GM12892 (cell line): ENCODE data around the gene TRDN.
"Not testable (repeated sequence)": the region's sequence is repeated elsewhere in the genome, so short reads cannot be mapped to it uniquely, and the experiment has no call there.

Experiments
- DNase-seq: peaks from one replicate; pipeline ENCODE4 v3.0.0; 2011; ENCODE audit not compliant: insufficient read length
- FAIRE-seq: peaks from 2 replicates; lab custom pipeline; 2011; peaks lifted over from hg19 to GRCh38; lab: Jason Lieb, UNC
- POLR2A ChIP-seq: IDR thresholded peaks from 2 replicates; pipeline ENCODE4 v1.6.1; 2011; ENCODE audit warnings: low read depth, low read length, control low read depth
- POLR2AphosphoS5 ChIP-seq: IDR thresholded peaks from 2 replicates; pipeline ENCODE4 v1.6.1; 2011; ENCODE audit warnings: low read depth, low read length, control low read depth
- TAF1 ChIP-seq: IDR thresholded peaks from 2 replicates; pipeline ENCODE4 v1.6.1; 2011; ENCODE audit warnings: low read depth, mild to moderate bottlenecking, control low read depth, low read length, borderline replicate concordance

Gene TRDN

GRCh38 chr6:123587838-123588545, 48.8 kb downstream of the TRDN start:
- no peak for DNase-seq
- TF ChIP-seq POLR2AphosphoS5 (no peak), POLR2A (no peak), TAF1 (no peak)
- FAIRE-seq: no peak

DNA sequence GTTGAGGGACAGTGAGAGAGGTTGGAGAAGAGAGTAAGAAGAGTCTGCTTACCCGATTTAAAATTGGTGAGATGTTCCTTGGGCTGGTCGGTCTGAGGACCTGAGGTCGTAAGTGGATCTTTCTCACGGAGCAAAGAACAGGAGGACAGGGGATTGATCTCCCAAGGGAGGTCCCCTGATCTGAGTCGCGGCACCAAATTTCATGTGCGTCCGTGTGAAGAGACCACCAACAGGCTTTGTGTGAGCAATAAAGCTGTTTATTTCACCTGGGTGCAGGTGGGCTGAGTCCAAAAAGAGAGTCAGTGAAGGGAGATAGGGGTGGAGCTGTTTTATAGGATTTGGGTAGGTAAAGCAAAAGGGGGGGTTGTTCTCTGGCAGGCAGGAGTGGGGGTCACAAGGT, 49.3 kb downstream of the TRDN start:
- FAIRE-seq, DNase-seq: not testable (repeated sequence)

- DNase-seq (no peak), FAIRE-seq (no peak)
- TF ChIP-seq TAF1 (no peak), POLR2AphosphoS5 (no peak), POLR2A (no peak)
Measured at GRCh38 chr6:123580331-123580730, 56.4 kb downstream of the TRDN start.

DNA sequence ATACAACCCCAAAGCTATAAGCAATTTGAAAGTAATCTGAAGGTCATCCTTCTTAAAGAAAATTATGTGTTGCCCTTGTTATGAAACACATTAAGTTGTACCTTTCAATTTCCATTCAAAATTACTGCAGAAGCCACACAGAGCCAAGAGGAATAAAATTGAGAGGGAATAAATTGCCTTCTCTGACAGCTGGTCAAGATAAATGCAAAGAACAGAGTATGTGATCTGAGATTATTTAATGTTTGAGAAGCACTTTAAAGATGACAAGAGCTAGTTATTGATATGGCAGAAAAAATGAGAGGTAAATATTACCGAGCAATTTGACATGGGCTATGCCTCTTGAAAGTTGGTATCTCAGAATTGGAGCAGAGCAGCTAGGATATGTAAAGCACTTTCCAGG, 61.6 kb downstream of the TRDN start:
- no peak for FAIRE-seq
- TF ChIP-seq TAF1: no peak
- TF ChIP-seq POLR2AphosphoS5: no peak
- TF ChIP-seq POLR2A: no peak
- no peak for DNase-seq

DNA sequence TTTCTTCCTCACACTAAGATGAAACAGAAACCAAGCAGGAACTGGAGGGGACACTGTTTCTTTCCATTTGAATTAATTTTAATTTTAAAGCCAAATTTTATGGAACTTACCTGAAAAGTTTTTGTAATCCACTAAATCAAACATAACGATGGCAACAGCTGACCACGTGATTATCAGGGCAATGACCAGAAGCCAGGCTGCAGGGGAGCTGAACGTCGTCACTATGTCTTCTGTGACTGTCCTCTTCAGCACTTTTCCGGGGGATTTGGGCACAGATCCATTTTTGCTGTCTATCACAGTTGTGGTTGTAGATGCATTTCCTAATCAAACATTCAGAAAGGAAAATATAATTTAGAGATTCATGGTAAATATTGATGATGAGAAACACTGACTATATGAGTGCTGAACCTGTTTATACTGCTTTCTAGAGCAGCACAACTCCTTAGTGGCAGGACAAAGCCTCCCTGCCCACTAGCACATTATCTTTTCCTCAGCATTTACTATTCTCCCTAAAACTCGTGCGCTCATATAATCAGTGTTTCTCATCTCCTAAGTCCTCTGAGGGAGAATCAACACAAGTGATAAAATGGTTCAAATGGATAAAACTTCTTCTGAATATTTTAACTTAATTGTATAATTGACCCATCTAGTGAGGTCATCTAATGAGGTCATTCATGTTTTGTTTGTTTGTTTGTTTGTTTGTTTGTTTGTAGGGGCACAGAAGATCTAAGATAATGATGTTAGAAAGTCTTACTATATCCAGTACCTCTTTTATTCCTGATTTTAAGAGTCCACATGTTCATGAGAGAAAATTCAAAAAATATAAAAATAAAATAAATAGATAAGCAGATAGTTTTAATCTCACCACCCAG, 65.7 kb downstream of the TRDN start:
- FAIRE-seq: no peak
- DNase-seq: no peak
- TF ChIP-seq POLR2AphosphoS5: no peak
- TF ChIP-seq POLR2A: no peak
- no peak for TF ChIP-seq TAF1

GRCh38 chr6:123569575-123569974, 67.2 kb downstream of the TRDN start:
- no peak for DNase-seq
- no peak for TF ChIP-seq POLR2AphosphoS5
- TF ChIP-seq TAF1: no peak
- TF ChIP-seq POLR2A: no peak
- no peak for FAIRE-seq

DNA sequence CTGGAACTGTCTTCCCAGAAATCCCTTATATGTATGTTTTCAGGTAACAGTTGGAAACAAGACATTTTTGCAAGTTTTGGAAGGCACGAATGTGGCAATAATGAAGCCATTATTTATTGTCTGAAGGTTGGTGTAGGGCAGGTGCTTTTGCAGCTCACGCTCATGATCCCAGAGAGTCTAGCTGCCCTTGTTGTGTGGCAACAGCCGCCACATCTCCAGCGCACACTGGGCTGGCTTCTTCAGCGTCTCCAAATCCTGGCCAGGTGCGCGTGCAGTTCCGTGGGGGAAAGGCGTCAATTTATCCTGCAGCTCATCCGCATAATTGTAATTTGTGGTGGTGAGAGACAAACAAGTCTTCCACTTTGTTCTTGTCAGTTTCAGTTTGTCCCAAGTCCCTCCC, 71.2 kb downstream of the TRDN start:
- TF ChIP-seq POLR2AphosphoS5: no peak
- no peak for TF ChIP-seq POLR2A
- no peak for TF ChIP-seq TAF1
- no peak for FAIRE-seq
- no peak for DNase-seq

GRCh38 chr6:123564361-123564760, 72.4 kb downstream of the TRDN start:
- FAIRE-seq: no peak
- TF ChIP-seq POLR2A (no peak), POLR2AphosphoS5 (no peak), TAF1 (no peak)
- DNase-seq: no peak

- no peak for TF ChIP-seq POLR2A
- no peak for TF ChIP-seq POLR2AphosphoS5
- no peak for TF ChIP-seq TAF1
- DNase-seq: no peak
- FAIRE-seq: no peak
Measured at GRCh38 chr6:123562677-123563076, 74.1 kb downstream of the TRDN start.

DNA sequence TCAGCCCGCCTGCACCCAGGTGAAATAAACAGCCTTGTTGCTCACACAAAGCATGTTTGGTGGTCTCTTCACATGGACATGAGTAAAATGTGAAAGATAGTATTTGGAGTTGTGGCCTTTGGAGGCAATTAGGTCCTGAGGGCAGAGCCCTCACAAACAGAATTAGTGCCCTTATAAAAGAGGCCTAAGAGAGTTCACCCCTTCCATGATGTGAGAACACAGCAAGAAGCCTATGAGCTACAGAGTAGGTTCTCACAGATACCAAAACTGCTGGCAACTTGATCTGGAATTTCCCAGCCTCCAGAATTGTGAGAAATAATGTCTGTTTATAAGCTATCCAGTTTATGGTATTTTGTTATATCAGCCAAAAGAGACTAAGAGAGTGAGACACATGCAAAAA, 74.5 kb downstream of the TRDN start:
- FAIRE-seq: no peak
- TF ChIP-seq POLR2AphosphoS5 (no peak), POLR2A (no peak), TAF1 (no peak)
- DNase-seq: no peak

DNA sequence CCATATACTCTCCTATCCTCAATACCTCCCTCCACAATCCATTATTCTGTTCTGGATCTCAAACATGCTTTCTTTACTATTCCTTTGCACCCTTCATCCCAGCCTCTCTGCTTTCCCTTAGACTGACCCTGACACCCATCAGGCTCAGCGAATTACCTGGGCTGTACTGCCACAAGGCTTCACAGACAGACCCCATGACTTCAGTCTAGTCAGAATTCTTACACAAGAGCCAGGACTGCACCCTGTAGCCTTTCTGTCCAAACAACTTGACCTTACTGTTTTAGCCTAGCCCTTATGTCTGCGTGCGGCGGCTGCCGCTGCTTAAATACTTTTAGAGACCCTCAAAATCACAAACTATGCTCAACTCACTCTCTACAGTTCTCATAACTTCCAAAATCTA, 76.9 kb downstream of the TRDN start:
- not testable (repeated sequence) for DNase-seq, FAIRE-seq

- DNase-seq, FAIRE-seq: not testable (repeated sequence)
Measured at GRCh38 chr6:123557474-123557873, 79.3 kb downstream of the TRDN start.
